Smooth muscle cell (in vitro differentiated cells): ENCODE measurements around the gene ZNF584. TPM values are rescaled to one million over a fixed set of nuclear protein-coding genes. Genes with fewer than 3 reads are reported as not detected.
A peak's percentile ranks its signal among the peaks of the same experiment; 100 is the strongest.
"Not testable (repeated sequence)": the region's sequence is repeated elsewhere in the genome, so short reads cannot be mapped to it uniquely, and the experiment has no call there.

ENCODE experiments used
- DNase-seq: peaks from one replicate; lab custom pipeline; 2025; ENCODE audit not compliant: unreplicated experiment; lab: John Stamatoyannopoulos, UW
- H2AFZ ChIP-seq: fragments of 200-600 bp; sonication (generic); 2 replicates; pipeline ENCODE4 v1.6.0; 2016; ENCODE audit warnings: antibody characterized with exemption, low read depth, mild to moderate bottlenecking
- H3F3A ChIP-seq: fragments of 200-600 bp; sonication (generic); 2 replicates; pipeline ENCODE4 v1.6.0; 2017; ENCODE audit warnings: antibody characterized with exemption, low read depth
- H3K27ac ChIP-seq: fragments of 200-600 bp; sonication (generic); 2 replicates; pipeline ENCODE4 v1.5.1; 2016; ENCODE audit warnings: low read depth, mild to moderate bottlenecking
- H3K27me3 ChIP-seq: fragments of 200-600 bp; sonication (generic); 2 replicates; pipeline ENCODE4 v1.6.1; 2016; ENCODE audit warnings: low read depth, mild to moderate bottlenecking
- H3K36me3 ChIP-seq: fragments of 200-600 bp; sonication (generic); 2 replicates; pipeline ENCODE4 v1.5.1; 2016; ENCODE audit warnings: low read depth
- H3K4me1 ChIP-seq: fragments of 200-600 bp; sonication (generic); 2 replicates; pipeline ENCODE4 v1.5.1; 2016; ENCODE audit warnings: low read depth
- H3K4me2 ChIP-seq: fragments of 200-600 bp; sonication (generic); 2 replicates; pipeline ENCODE4 v1.6.0; 2016; ENCODE audit warnings: mild to moderate bottlenecking
- H3K4me3 ChIP-seq: fragments of 200-600 bp; sonication (generic); 2 replicates; pipeline ENCODE4 v1.5.1; 2016; ENCODE audit warnings: mild to moderate bottlenecking
- H3K79me2 ChIP-seq: fragments of 200-600 bp; sonication (generic); 2 replicates; pipeline ENCODE4 v1.6.0; 2016; ENCODE audit warnings: low read depth, mild to moderate bottlenecking
- H3K9ac ChIP-seq: fragments of 200-600 bp; sonication (generic); 2 replicates; pipeline ENCODE4 v1.6.0; 2016; ENCODE audit warnings: low read depth
- H3K9me3 ChIP-seq: fragments of 200-600 bp; sonication (generic); replicated peaks from 2 replicates; pipeline ENCODE4 v1.5.1; 2016; ENCODE audit warnings: low read depth
- H4K20me1 ChIP-seq: fragments of 200-600 bp; sonication (generic); 2 replicates; pipeline ENCODE4 v1.6.0; 2016; ENCODE audit warnings: low read depth
- CTCF ChIP-seq: fragments of 200-600 bp; sonication (generic); IDR thresholded peaks from 2 replicates; pipeline ENCODE4 v1.5.1; 2017; ENCODE audit warnings: borderline replicate concordance, mild to moderate bottlenecking, antibody characterized with exemption; ENCODE audit not compliant: insufficient read depth, poor library complexity, severe bottlenecking
- WGBS: methylation state at CpG from one replicate; pipeline ENCODE4 v1.1.7; 2016; ENCODE audit warnings: low lambda C conversion rate; 5-methylcytosine and 5-hydroxymethylcytosine counted together
- polyA plus RNA-seq: library from polyadenylated mRNA; unstranded; fragments of >200 nt; fragmentation: Nextera tagmentation; extraction: Ambion mirVana; gene quantifications from 2 replicates; pipeline ENCODE4 v1.2.1, GENCODE V29; 2016
- total RNA-seq: library from RNA; depleted of rRNA; stranded (reverse); fragments of >200 nt; gene quantifications from 2 replicates; pipeline ENCODE4 v1.2.3, GENCODE V29; 2014

The ZNF584 gene
- total and polyA plus RNA-seq, 2 experiments from 2014 or later, result 5.0 to 12.7 TPM

- H3K9ac ChIP-seq, result peak overlapping the region; percentile 25
- no peaks in the 10 kb centered on the region for H3K27me3 ChIP-seq
- no peaks in the 10 kb centered on the region for H4K20me1 ChIP-seq
- H3F3A ChIP-seq, result no peaks in the 10 kb centered on the region
- H3K4me3 ChIP-seq, result peak overlapping the region; percentile 55
- no peak overlapping the region for H2AFZ ChIP-seq
- peaks cover 13% of the 10 kb centered on the region for H3K4me1 ChIP-seq
- peak overlapping the region; percentile 92 for H3K4me2 ChIP-seq
- DNase-seq, result no peak
- H3K36me3 ChIP-seq, result no peaks in the 10 kb centered on the region
- no peak for TF ChIP-seq CTCF
- 78% methylated on average over 17 of the region's 18 CpGs for WGBS
- H3K9me3 ChIP-seq, result no peaks in the 10 kb centered on the region
- peaks cover 6% of the 10 kb centered on the region for H3K79me2 ChIP-seq
- H3K27ac ChIP-seq, result no peak overlapping the region
Measured at GRCh38 chr19:58400316-58400915, 8.0 kb upstream of the ZNF584 start.

GRCh38 chr19:58400916-58401839 lies 7.3 kb upstream of the ZNF584 start:
- no peaks in the 10 kb centered on the region for H3K27me3 ChIP-seq
- no peaks in the 10 kb centered on the region for H4K20me1 ChIP-seq
- H3K36me3 ChIP-seq, result no peaks in the 10 kb centered on the region
- 6% methylated on average over 77 of the region's 80 CpGs for whole genome bisulfite sequencing
- H3K9me3 ChIP-seq, result no peaks in the 10 kb centered on the region
- H3K4me1 ChIP-seq, result peaks cover 13% of the 10 kb centered on the region
- DNase-seq, result peak; percentile 96
- peak overlapping the region; percentile 64 for H3K4me3 ChIP-seq
- TF ChIP-seq CTCF, result no peak
- H3F3A ChIP-seq, result no peaks in the 10 kb centered on the region
- H2AFZ ChIP-seq, result no peak overlapping the region
- H3K9ac ChIP-seq, result peak overlapping the region; percentile 75
- H3K4me2 ChIP-seq, result peak overlapping the region; percentile 94
- H3K27ac ChIP-seq, result peak overlapping the region; percentile 72
- peaks cover 6% of the 10 kb centered on the region for H3K79me2 ChIP-seq

- Histone ChIP-seq H3K9ac (peak overlapping the region; percentile 75), H2AFZ (no peak overlapping the region), H4K20me1 (no peaks in the 10 kb centered on the region), H3K27me3 (no peaks in the 10 kb centered on the region), H3K4me2 (peak overlapping the region; percentile 94), H3K79me2 (peaks cover 6% of the 10 kb centered on the region), H3K9me3 (no peaks in the 10 kb centered on the region), H3K4me1 (peaks cover 13% of the 10 kb centered on the region), H3F3A (no peaks in the 10 kb centered on the region), H3K4me3 (peak overlapping the region; percentile 64), H3K36me3 (no peaks in the 10 kb centered on the region), H3K27ac (peak overlapping the region; percentile 72)
- 20% methylated on average over 23 of the region's 23 CpGs for WGBS
- TF ChIP-seq CTCF, result no peak
- DNase-seq, result no peak
Measured at GRCh38 chr19:58401840-58402421, 6.5 kb upstream of the ZNF584 start.

GRCh38 chr19:58403920-58404478 lies 4.5 kb upstream of the ZNF584 start:
- H4K20me1 ChIP-seq, H3K9ac ChIP-seq, H3K27ac ChIP-seq, H3K27me3 ChIP-seq, H3K36me3 ChIP-seq, DNase-seq, H3K9me3 ChIP-seq, H3F3A ChIP-seq, H3K4me3 ChIP-seq, H3K4me2 ChIP-seq, H3K79me2 ChIP-seq, H2AFZ ChIP-seq: not testable (repeated sequence)
- peaks cover 13% of the 10 kb centered on the region for H3K4me1 ChIP-seq
- WGBS, result 80% methylated on average over 5 of the region's 5 CpGs
